Endodermal cell (in vitro differentiated cells): ENCODE data around the gene SCN1A. TPM values are rescaled to one million over a fixed set of nuclear protein-coding genes. Genes with fewer than 3 reads are reported as not detected.

Experiments used
- DNase-seq: peaks from one replicate; pipeline ENCODE4 v3.0.0-alpha.2; 2017
- H3K27ac ChIP-seq: 2 replicates; pipeline ENCODE4 v1.5.1; 2013; ENCODE audit warnings: mild to moderate bottlenecking, low read depth, low read length, moderate library complexity
- H3K27me3 ChIP-seq: 2 replicates; pipeline ENCODE4 v1.6.1; 2013; ENCODE audit warnings: mild to moderate bottlenecking, low read length, moderate library complexity; ENCODE audit not compliant: insufficient read depth, control insufficient read depth, poor library complexity, severe bottlenecking
- H3K36me3 ChIP-seq: 2 replicates; pipeline ENCODE4 v1.7.0; 2013; ENCODE audit warnings: mild to moderate bottlenecking, low read length, moderate library complexity; ENCODE audit not compliant: control insufficient read depth, insufficient read depth
- H3K4me1 ChIP-seq: one replicate; pipeline ENCODE4 v1.7.0; 2013; ENCODE audit warnings: low read length; ENCODE audit not compliant: control insufficient read depth, insufficient read depth
- H3K4me3 ChIP-seq: 2 replicates; pipeline ENCODE4 v1.5.1; 2013; ENCODE audit warnings: mild to moderate bottlenecking, low read length, moderate library complexity
- H3K9ac ChIP-seq: 2 replicates; pipeline ENCODE4 v1.6.1; 2013; ENCODE audit warnings: mild to moderate bottlenecking, low read length, moderate library complexity; ENCODE audit not compliant: poor library complexity, severe bottlenecking; ENCODE audit errors: extremely low read depth
- H3K9me3 ChIP-seq: 2 replicates; pipeline ENCODE4 v1.6.1; 2013; ENCODE audit warnings: mild to moderate bottlenecking, low read length, moderate library complexity; ENCODE audit not compliant: control insufficient read depth
- H3K27ac Mint-ChIP-seq: 2 replicates; pipeline ENCODE4 v1.8.0; 2020; ENCODE audit warnings: mixed read lengths
- H3K27me3 Mint-ChIP-seq: 2 replicates; pipeline ENCODE4 v1.8.0; 2021; ENCODE audit warnings: mild to moderate bottlenecking, mixed read lengths; ENCODE audit not compliant: insufficient read depth
- H3K36me3 Mint-ChIP-seq: 2 replicates; pipeline ENCODE4 v1.8.0; 2020; ENCODE audit warnings: low read depth, mixed read lengths
- H3K4me1 Mint-ChIP-seq: 2 replicates; pipeline ENCODE4 v1.8.0; 2020; ENCODE audit warnings: mixed read lengths
- H3K4me3 Mint-ChIP-seq: 2 replicates; pipeline ENCODE4 v1.8.0; 2020; ENCODE audit warnings: mild to moderate bottlenecking, moderate library complexity, mixed read lengths
- H3K9me3 Mint-ChIP-seq: 2 replicates; pipeline ENCODE4 v1.8.0; 2020; ENCODE audit warnings: mild to moderate bottlenecking, mixed read lengths
- CTCF ChIP-seq: fragments of 200-600 bp; sonication (generic); conservative IDR thresholded peaks from 2 replicates; pipeline ENCODE4 v1.5.0; 2021; ENCODE audit warnings: antibody characterized with exemption, mild to moderate bottlenecking
- WGBS, 2 experiments: methylation state at CpG; one replicate each; pipeline versions ENCODE4 v1.1.5 to v1.1.7; 2013; ENCODE audit warnings: missing lambda C conversion rate in 2 of 2, mixed read lengths in 1 of 2; ENCODE audit not compliant: insufficient coverage in 1 of 2, insufficient read length in 1 of 2; 5-methylcytosine and 5-hydroxymethylcytosine counted together
- total RNA-seq, 2 donors: library from RNA; stranded (reverse); fragmentation: NEBNext Ultra II Directional in 1 of 2; extraction: Animal tissue kit (Norgen Biotek cat#: 25700) in 1 of 2; gene quantifications; 2 replicates in 1 of 2; 3 replicates in 1 of 2; pipeline ENCODE4 v1.2.1, GENCODE V29; 2021

SCN1A gene
- total RNA-seq, 2 donors from 2014 or later = not detected

GRCh38 chr2:166041613-166042012, 86.2 kb downstream of the SCN1A start:
- H3K4me3 Mint-ChIP-seq = no peak overlapping the region

GRCh38 chr2:166032361-166032760, 95.5 kb downstream of the SCN1A start:
- no peaks in the 10 kb centered on the region for H3K36me3 ChIP-seq
- Mint-ChIP-seq H3K4me1 (no peaks in the 10 kb centered on the region), H3K27me3 (no peaks in the 10 kb centered on the region), H3K27ac (no peak overlapping the region), H3K4me3 (no peak overlapping the region), H3K9me3 (no peaks in the 10 kb centered on the region), H3K36me3 (no peaks in the 10 kb centered on the region)
- 0% methylated on average over 1 of the region's 1 CpG; no CpG with 5 or more reads in 1 of the 2 experiments for WGBS, 2 experiments
- no peak overlapping the region for H3K27ac ChIP-seq
- no peak for DNase-seq
- no peak overlapping the region for H3K4me3 ChIP-seq
- H3K9ac ChIP-seq = no peak overlapping the region
- no peaks in the 10 kb centered on the region for H3K27me3 ChIP-seq
- H3K9me3 ChIP-seq = no peaks in the 10 kb centered on the region
- TF ChIP-seq CTCF = no peak
- no peaks in the 10 kb centered on the region for H3K4me1 ChIP-seq

More at GRCh38 chr2:166041613-166042012, 86.2 kb downstream of the SCN1A start:
- no peak for TF ChIP-seq CTCF
- no peak overlapping the region for H3K27ac Mint-ChIP-seq
- no peaks in the 10 kb centered on the region for H3K36me3 Mint-ChIP-seq
- Histone ChIP-seq H3K27me3 (no peaks in the 10 kb centered on the region), H3K27ac (no peak overlapping the region), H3K9ac (no peak overlapping the region), H3K4me3 (no peak overlapping the region), H3K9me3 (no peaks in the 10 kb centered on the region), H3K4me1 (no peaks in the 10 kb centered on the region), H3K36me3 (no peaks in the 10 kb centered on the region)
- no peaks in the 10 kb centered on the region for H3K9me3 Mint-ChIP-seq
- H3K27me3 Mint-ChIP-seq = no peaks in the 10 kb centered on the region
- WGBS, 2 experiments = 95 to 100% methylated on average over 1 of the region's 1 CpG
- H3K4me1 Mint-ChIP-seq = no peaks in the 10 kb centered on the region
- DNase-seq = no peak

GRCh38 chr2:166031054-166031453, 96.8 kb downstream of the SCN1A start:
- 87 to 100% methylated on average over 2 of the region's 2 CpGs for WGBS, 2 experiments
- H3K4me1 ChIP-seq = no peaks in the 10 kb centered on the region
- no peaks in the 10 kb centered on the region for H3K36me3 ChIP-seq
- no peak overlapping the region for H3K27ac ChIP-seq
- H3K27me3 ChIP-seq = no peaks in the 10 kb centered on the region
- H3K9ac ChIP-seq = no peak overlapping the region
- Mint-ChIP-seq H3K36me3 (no peaks in the 10 kb centered on the region), H3K4me3 (no peak overlapping the region), H3K27ac (no peak overlapping the region), H3K9me3 (no peaks in the 10 kb centered on the region), H3K27me3 (no peaks in the 10 kb centered on the region), H3K4me1 (no peaks in the 10 kb centered on the region)
- no peak for DNase-seq
- TF ChIP-seq CTCF = no peak
- no peaks in the 10 kb centered on the region for H3K9me3 ChIP-seq
- no peak overlapping the region for H3K4me3 ChIP-seq
